ENCODE results near the gene ZNF8.
A peak's percentile ranks its signal among the peaks of the same experiment; 100 is the strongest.
"Not testable (repeated sequence)": the region's sequence is repeated elsewhere in the genome, so short reads cannot be mapped to it uniquely, and the experiment has no call there.

ZNF8 gene

GRCh38 chr19:58338336-58338735, 59.6 kb downstream of the ZNF8 start:
- peak; percentile 10 for DNase-seq

GRCh38 chr19:58338825-58339558, 60.2 kb downstream of the ZNF8 start:
- peak; percentile 10 for DNase-seq

GRCh38 chr19:58345558-58345957, 66.8 kb downstream of the ZNF8 start:
- DNase-seq: no peak

- DNase-seq: peak; percentile 64
Observed at GRCh38 chr19:58346961-58347929, 68.5 kb downstream of the ZNF8 start.

GRCh38 chr19:58348080-58348479, 69.3 kb downstream of the ZNF8 start:
- DNase-seq: not testable (repeated sequence)

GRCh38 chr19:58349590-58349989, 70.8 kb downstream of the ZNF8 start:
- no peak for DNase-seq

GRCh38 chr19:58350001-58350861, 71.5 kb downstream of the ZNF8 start:
- peak; percentile 38 for DNase-seq

GRCh38 chr19:58350871-58351557, 72.3 kb downstream of the ZNF8 start:
- DNase-seq: no peak

- no peak for DNase-seq
Observed at GRCh38 chr19:58351558-58351878, 72.8 kb downstream of the ZNF8 start.

- no peak for DNase-seq
Observed at GRCh38 chr19:58351990-58352755, 73.4 kb downstream of the ZNF8 start.
